Stimulated activated CD8-positive, alpha-beta memory T cell treated with anti-CD3 and anti-CD28 coated beads, Interleukin-12 subunit alpha, Interleukin-12 subunit beta, amount 100 ng/mL, for 24 hours (primary cell): ENCODE measurements around the gene GRB14.
"Not testable (repeated sequence)": the region's sequence is repeated elsewhere in the genome, so short reads cannot be mapped to it uniquely, and the experiment has no call there.

Experiments
- DNase-seq: peaks from one replicate; pipeline ENCODE4 v3.0.0-alpha.2; 2020; ENCODE audit errors: extremely low read depth

GRB14 gene

GRCh38 chr2:164558450-164558849 is 62.8 kb downstream of the GRB14 start:
- no peak for DNase-seq

- DNase-seq = no peak
Measured at GRCh38 chr2:164554487-164554886, 66.8 kb downstream of the GRB14 start.

GRCh38 chr2:164551519-164551918 is 69.8 kb downstream of the GRB14 start:
- DNase-seq = no peak

GRCh38 chr2:164549705-164550104 is 71.6 kb downstream of the GRB14 start:
- not testable (repeated sequence) for DNase-seq

GRCh38 chr2:164545484-164545883 is 75.8 kb downstream of the GRB14 start:
- no peak for DNase-seq

- DNase-seq = no peak
Measured at GRCh38 chr2:164542581-164543021, 78.7 kb downstream of the GRB14 start.

- no peak for DNase-seq
Measured at GRCh38 chr2:164538240-164538866, 82.9 kb downstream of the GRB14 start.

GRCh38 chr2:164535280-164536025 is 85.8 kb downstream of the GRB14 start:
- no peak for DNase-seq

GRCh38 chr2:164530464-164530863 is 90.8 kb downstream of the GRB14 start:
- no peak for DNase-seq

GRCh38 chr2:164523726-164524125 is 97.6 kb downstream of the GRB14 start:
- DNase-seq = no peak

GRCh38 chr2:164523009-164523408 is 98.3 kb downstream of the GRB14 start:
- no peak for DNase-seq

GRCh38 chr2:164522561-164522981 is 98.7 kb downstream of the GRB14 start:
- no peak for DNase-seq

- no peak for DNase-seq
Measured at GRCh38 chr2:164515734-164516133, 105.5 kb downstream of the GRB14 start.

GRCh38 chr2:164515030-164515429 is 106.3 kb downstream of the GRB14 start:
- no peak for DNase-seq

- DNase-seq = no peak
Measured at GRCh38 chr2:164514491-164514890, 106.8 kb downstream of the GRB14 start.

- no peak for DNase-seq
Measured at GRCh38 chr2:164512871-164513270, 108.4 kb downstream of the GRB14 start.

GRCh38 chr2:164511738-164512137 is 109.5 kb downstream of the GRB14 start:
- DNase-seq = no peak

GRCh38 chr2:164510895-164511294 is 110.4 kb downstream of the GRB14 start:
- no peak for DNase-seq

GRCh38 chr2:164509137-164509877 is 112.0 kb downstream of the GRB14 start:
- DNase-seq = no peak

GRCh38 chr2:164504253-164504652 is 117.0 kb downstream of the GRB14 start:
- no peak for DNase-seq

- no peak for DNase-seq
Measured at GRCh38 chr2:164498836-164499235, 122.4 kb downstream of the GRB14 start.

GRCh38 chr2:164496881-164497280 is 124.4 kb downstream of the GRB14 start:
- no peak for DNase-seq

- DNase-seq = no peak
Measured at GRCh38 chr2:164496421-164496820, 124.9 kb downstream of the GRB14 start.
